GM21447 (cell line): Measurements from ENCODE around the gene NUTM2A.
"Not testable (repeated sequence)": the region's sequence is repeated elsewhere in the genome, so short reads cannot be mapped to it uniquely, and the experiment has no call there.

Experiments
- ATAC-seq: cut with Tn5 transposase; IDR thresholded peaks from one replicate; pipeline ENCODE4 v1.9.1; 2021; ENCODE audit not compliant: unreplicated experiment

Gene NUTM2A

GRCh38 chr10:87225148-87225547, at the start of gene NUTM2A:
Gene NUTM2A, plus strand, starts transcription at chr10:87225448. Its CDS starts 383 bp downstream, at chr10:87225831.
- ATAC-seq, result not testable (repeated sequence)

DNA sequence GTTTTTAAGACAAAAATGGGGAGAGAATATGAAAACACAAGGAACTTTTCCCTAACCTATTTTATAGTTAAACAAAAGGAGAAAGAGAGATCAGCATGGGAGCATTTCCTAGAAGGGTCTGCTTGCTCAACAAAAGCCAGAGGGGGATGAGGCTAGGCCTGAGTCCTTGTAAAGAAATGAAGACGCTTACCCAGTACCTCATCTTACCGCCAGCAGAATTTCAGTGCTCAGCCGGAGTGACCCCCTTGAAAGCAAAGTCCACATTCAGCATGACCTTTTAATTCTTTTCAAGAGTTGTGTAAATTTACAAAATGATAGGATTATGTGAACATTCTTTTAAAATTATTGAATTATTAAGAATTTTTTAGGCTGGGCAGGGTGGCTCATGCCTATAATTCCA, 47.7 kb upstream of the NUTM2A start:
- not testable (repeated sequence) for ATAC-seq

- ATAC-seq, result not testable (repeated sequence)
Observed at GRCh38 chr10:87184421-87184820, 40.8 kb upstream of the NUTM2A start.

GRCh38 chr10:87186016-87186415, 39.2 kb upstream of the NUTM2A start:
- not testable (repeated sequence) for ATAC-seq

DNA sequence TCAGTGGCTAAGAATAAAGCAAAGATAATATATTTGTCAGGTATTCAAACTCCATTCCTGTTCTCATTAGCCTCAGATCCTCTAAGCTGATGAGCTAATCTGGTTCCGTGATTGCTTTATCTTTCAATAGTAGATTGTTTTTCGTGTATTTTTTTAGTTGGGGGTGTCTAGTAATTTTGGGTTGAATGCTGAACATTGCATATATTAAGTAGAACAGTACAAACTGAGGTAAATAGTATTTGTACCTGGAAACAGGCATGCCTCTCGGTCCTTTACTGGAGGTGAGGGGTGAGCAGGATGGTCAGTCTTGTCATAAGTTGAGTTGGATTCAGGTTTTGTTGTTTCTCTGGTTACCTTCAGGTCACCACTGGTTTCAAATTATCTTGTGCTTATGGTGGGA, 37.7 kb upstream of the NUTM2A start:
- ATAC-seq, result not testable (repeated sequence)

DNA sequence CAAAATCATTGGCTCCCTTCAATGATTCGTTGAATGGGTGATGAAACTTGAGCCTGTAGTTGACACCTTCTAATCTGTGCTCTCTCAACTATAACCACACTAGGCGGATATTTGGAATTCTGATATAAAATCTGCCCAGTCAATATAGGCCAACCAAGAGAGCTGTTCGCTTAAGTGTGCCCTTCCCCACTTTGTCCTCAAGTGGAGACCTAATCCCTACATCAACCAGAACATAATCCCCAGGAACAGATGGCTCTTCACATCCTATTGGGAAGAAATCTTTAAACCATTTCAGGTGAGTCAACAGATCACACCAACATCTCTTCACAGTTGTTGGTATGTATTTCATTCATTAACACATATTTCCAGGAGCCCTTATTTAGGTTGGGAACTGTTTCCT, 33.4 kb upstream of the NUTM2A start:
- ATAC-seq, result not testable (repeated sequence)

GRCh38 chr10:87200924-87201323, 24.3 kb upstream of the NUTM2A start:
- ATAC-seq, result peak; percentile 53

DNA sequence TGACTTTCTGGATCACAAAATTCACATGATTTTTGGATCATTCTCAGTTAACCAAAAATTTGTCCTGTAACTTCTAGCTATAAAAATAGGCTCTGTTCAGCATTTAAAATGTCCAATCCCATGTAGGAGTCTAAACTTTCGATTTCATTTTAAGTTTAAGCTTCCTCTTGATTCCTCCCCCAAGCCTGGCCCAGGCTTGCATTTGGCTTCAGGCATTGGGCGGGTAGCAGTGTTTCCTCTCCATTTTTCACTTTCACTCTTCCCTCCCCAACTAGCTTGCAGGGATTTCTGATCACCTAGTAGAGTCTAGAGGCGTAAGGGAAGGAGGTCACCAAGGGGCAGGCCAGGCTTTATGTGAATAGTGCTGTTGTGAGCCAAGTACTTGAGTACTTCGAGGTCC, 20.4 kb upstream of the NUTM2A start:
- not testable (repeated sequence) for ATAC-seq

DNA sequence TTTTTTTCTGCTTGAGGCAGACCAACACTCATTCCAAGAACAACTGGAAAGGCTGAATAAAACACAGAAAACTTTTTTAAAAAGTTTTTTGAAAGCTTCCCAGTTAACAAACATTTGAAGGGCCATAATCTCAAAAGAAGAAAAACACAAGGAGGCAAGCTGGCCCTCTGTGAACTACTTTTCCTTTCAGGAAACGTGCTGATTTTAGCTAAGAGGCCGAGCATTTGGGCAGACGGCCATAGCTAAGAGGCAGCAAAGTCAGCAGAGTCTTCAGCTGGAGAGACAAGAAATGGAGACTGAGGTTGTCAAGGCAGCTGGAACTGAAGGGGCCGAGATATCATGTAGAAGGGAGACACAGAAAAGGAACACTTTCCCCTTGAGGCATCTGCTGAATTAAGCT, 18.3 kb upstream of the NUTM2A start:
- ATAC-seq, result not testable (repeated sequence)

DNA sequence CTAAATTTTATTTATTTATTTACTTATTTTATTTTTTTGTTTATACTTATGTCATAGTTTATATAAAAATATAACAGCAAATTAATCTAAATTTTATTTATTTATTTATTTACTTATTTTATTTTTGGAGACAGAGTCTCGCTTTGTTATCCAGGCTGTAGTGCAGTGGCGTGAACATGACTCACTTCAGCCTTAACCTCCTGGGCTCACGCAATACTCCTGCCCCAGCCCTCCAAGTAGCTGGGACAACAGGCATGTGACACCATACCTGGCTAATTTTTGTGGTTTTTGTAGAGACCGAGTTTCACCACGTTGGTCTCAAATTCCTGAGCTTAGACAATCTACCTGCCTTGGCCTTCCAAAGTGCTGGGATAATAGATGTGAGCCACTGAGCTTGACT, 14.9 kb upstream of the NUTM2A start:
- not testable (repeated sequence) for ATAC-seq

DNA sequence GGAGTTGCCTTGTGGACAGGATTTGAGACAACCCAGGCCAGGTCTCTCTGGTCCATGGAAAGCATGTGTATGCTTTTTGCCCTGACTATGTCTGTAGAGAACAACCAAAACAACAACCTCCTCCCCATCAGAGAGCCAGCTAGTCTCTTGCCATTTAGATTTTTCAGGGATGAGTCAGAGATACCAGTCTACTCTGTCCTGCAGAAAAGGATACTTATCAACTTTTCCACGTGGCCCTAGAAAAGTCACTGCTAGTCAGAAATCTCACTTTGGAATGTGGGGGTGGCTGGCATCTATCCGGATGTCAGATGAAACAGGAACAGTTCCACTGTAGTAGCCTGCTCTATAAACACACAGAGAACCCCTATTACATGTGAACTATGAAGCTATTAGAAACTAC, 13.4 kb upstream of the NUTM2A start:
- ATAC-seq, result not testable (repeated sequence)

DNA sequence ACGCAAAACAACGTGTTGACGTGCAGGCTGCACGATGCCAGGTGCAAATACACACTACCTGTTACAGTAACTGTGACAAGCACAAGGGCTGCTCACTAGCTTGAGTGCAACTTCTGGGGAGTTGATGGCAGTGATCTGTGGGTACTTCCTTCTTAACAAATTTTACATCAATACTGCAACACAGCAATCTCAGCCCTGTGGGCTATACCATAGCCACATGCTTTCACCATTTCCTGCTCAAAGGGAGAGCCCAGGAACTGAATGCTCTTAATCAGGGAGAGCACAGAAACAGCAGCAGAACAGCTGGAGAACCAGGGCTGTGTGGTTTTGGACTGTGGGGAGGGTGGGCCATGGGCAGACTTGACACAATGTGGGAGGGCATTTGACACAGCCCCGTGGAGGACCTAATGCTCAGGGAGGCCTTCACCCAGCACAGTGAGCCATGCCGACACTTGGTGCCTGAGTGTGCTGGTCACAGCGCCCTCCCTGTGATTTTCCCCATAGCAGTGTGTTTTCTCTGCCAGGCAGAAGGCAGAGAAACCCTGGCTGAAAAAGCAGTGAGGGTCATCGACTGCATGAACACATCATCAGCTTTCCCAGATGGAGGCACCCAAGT, 12.0 kb upstream of the NUTM2A start:
- not testable (repeated sequence) for ATAC-seq

DNA sequence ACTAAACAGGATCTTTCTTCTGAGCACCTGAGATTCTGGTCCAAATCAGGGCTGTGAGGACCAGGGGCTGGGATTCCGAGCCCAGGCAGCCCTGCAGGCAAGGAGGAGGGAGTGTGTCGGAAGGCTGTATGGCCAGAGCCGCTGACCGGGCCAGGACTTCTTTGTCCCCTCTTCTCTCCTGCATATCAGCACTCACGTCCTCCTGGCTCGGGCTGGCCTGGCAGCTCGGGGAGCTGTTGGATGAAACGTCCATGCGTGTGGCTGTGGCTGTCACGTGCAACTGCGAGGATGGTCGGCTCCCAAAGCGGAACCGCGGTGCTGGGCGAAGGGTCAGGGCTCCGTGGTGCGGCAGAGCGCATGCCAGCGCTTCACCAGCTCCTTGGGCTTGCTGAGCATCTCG, 11.4 kb upstream of the NUTM2A start:
- not testable (repeated sequence) for ATAC-seq

GRCh38 chr10:87216120-87216519, 9.1 kb upstream of the NUTM2A start:
- not testable (repeated sequence) for ATAC-seq

DNA sequence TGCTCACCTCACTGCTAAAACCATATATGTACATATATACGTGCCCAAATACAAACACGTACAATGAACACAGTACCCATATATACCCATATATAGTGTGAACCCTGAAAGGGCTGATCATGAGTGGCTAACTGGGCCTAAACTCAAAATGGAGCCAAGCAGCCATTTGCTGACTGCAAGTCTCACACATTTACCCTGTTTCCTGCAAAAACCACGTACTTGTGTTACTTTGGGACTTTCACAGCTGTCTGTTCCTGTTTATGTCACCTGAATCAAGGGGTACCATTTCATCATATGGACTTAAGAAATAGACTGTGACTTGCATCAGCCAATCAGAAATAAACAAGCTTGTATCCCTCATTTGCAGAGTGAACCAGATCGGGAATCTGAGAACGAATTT, 5.9 kb upstream of the NUTM2A start:
- not testable (repeated sequence) for ATAC-seq

GRCh38 chr10:87222789-87223188, 2.5 kb upstream of the NUTM2A start:
- ATAC-seq, result not testable (repeated sequence)

GRCh38 chr10:87228247-87228646, 3.0 kb downstream of the NUTM2A start:
- ATAC-seq, result not testable (repeated sequence)

GRCh38 chr10:87229211-87229610, 4.0 kb downstream of the NUTM2A start:
- not testable (repeated sequence) for ATAC-seq

GRCh38 chr10:87234854-87235253, 9.6 kb downstream of the NUTM2A start:
- not testable (repeated sequence) for ATAC-seq

- ATAC-seq, result not testable (repeated sequence)
Observed at GRCh38 chr10:87237244-87237643, 12.0 kb downstream of the NUTM2A start.

- ATAC-seq, result not testable (repeated sequence)
Observed at GRCh38 chr10:87239346-87239808, 14.1 kb downstream of the NUTM2A start.

GRCh38 chr10:87242192-87242591, 16.9 kb downstream of the NUTM2A start:
- ATAC-seq, result not testable (repeated sequence)

DNA sequence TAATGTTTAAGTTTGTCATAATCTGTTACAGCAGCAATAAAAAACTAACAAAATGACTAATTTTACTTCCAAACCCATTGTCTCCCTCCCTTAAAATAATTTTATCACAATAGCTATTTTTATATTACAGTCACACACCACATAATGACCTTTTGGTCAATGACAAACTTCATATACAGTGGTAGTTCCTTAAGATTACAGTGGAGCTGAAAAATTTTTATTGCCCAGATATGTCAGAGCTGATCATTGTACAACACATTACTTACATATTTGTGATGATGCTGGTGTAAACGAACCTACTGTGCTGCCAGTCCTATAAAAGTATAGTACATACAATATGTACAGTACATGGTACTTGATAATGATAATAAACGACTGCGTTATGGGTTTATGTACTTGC, 22.1 kb downstream of the NUTM2A start:
- not testable (repeated sequence) for ATAC-seq
